ENCODE results near the gene ZSWIM4. TPM values are rescaled to one million over a fixed set of nuclear protein-coding genes. Genes with fewer than 3 reads are reported as not detected.

The ZSWIM4 gene
- total RNA-seq, 1 donor from 2014 or later, result 10.6 TPM

- Histone ChIP-seq H3K36me3 (no peaks in the 10 kb centered on the region), H3K4me1 (peaks cover 32% of the 10 kb centered on the region), H3K27ac (peak overlapping the region; percentile 47), H3K9me3 (no peaks in the 10 kb centered on the region), H3K27me3 (no peaks in the 10 kb centered on the region), H3K4me3 (peak overlapping the region; percentile 61)
- ATAC-seq (no peak), DNase-seq (no peak)
- TF ChIP-seq CTCF (IDR thresholded peaks at IDR 0.05), result no peak
- intact Hi-C loops (cut with DNase I), result no loop called here
Measured at GRCh38 chr19:13865571-13866462, 70.6 kb downstream of the ZSWIM4 start.

- no peaks in the 10 kb centered on the region for H3K9me3 ChIP-seq
- TF ChIP-seq CTCF (IDR thresholded peaks at IDR 0.05), result no peak
- intact Hi-C loops (cut with DNase I), result no loop called here
- no peaks in the 10 kb centered on the region for H3K27me3 ChIP-seq
- DNase-seq (no peak), ATAC-seq (no peak)
- H3K4me1 ChIP-seq, result peaks cover 24% of the 10 kb centered on the region
- peak overlapping the region; percentile 61 for H3K4me3 ChIP-seq
- no peak overlapping the region for H3K27ac ChIP-seq
- H3K36me3 ChIP-seq, result no peaks in the 10 kb centered on the region
Measured at GRCh38 chr19:13866463-13867046, 71.3 kb downstream of the ZSWIM4 start.

- Histone ChIP-seq H3K9me3 (no peaks in the 10 kb centered on the region), H3K4me3 (no peak overlapping the region), H3K27ac (no peak overlapping the region), H3K4me1 (peaks cover 16% of the 10 kb centered on the region), H3K27me3 (no peaks in the 10 kb centered on the region), H3K36me3 (no peaks in the 10 kb centered on the region)
- no peak for ATAC-seq
- intact Hi-C loops (cut with DNase I), result no loop called here
- no peak for TF ChIP-seq CTCF (IDR thresholded peaks at IDR 0.05)
- DNase-seq, result no peak
Measured at GRCh38 chr19:13868663-13869062, 73.4 kb downstream of the ZSWIM4 start.

DNA sequence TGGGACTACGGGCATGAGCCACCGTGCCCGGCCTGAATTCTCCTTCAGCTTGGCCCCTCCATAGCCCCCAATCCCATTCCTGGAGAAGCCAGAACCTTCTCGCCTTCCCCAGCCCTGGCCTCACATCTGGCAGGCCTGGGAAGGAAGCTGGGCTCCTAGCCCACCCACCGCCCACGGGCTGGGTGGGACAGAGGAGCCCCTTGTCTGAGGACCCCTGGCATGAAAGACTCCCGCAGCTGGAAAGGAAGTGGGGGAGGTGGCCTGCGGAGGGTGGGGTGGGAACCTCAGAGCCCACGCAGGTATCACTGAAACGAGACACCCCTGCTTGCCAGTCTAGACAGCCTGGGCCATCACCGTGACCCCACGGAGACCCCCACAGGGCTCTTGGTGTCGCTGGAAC is 74.0 kb downstream of the ZSWIM4 start:
- Histone ChIP-seq H3K9me3 (no peaks in the 10 kb centered on the region), H3K36me3 (no peaks in the 10 kb centered on the region), H3K27me3 (no peaks in the 10 kb centered on the region), H3K27ac (no peak overlapping the region), H3K4me3 (no peak overlapping the region), H3K4me1 (peaks cover 14% of the 10 kb centered on the region)
- intact Hi-C loops (cut with DNase I), result no loop called here
- no peak for DNase-seq
- TF ChIP-seq CTCF (IDR thresholded peaks at IDR 0.05), result no peak
- ATAC-seq, result no peak

GRCh38 chr19:13870873-13871272 is 75.6 kb downstream of the ZSWIM4 start:
- Histone ChIP-seq H3K36me3 (no peaks in the 10 kb centered on the region), H3K9me3 (no peaks in the 10 kb centered on the region), H3K4me1 (peaks cover 6% of the 10 kb centered on the region), H3K4me3 (no peak overlapping the region), H3K27me3 (no peaks in the 10 kb centered on the region), H3K27ac (no peak overlapping the region)
- DNase-seq, result no peak
- intact Hi-C loops (cut with DNase I), result no loop called here
- no peak for TF ChIP-seq CTCF (IDR thresholded peaks at IDR 0.05)
- no peak for ATAC-seq

All from upper lobe of right lung (tissue), 1 donor.